Cardiac septum (tissue), 1 donor: Measurements from ENCODE around the gene SEPHS1. TPM values are rescaled to one million over a fixed set of nuclear protein-coding genes. Genes with fewer than 3 reads are reported as not detected.
"Not testable (repeated sequence)": the region's sequence is repeated elsewhere in the genome, so short reads cannot be mapped to it uniquely, and the experiment has no call there.

ENCODE experiments used
- DNase-seq: peaks from one replicate; pipeline ENCODE4 v3.0.0-alpha.2; 2020; ENCODE audit warnings: low spot score
- intact Hi-C: fragments of 100-400 bp; cut with DNase I; formaldehyde crosslinking; loops from one replicate; pipeline ENCODE4 v1.14.0; 2022
- total RNA-seq: library from RNA; stranded (reverse); fragmentation: NEBNext Ultra II Directional; extraction: Animal tissue kit (Norgen Biotek cat#: 25700); gene quantifications from one replicate; pipeline ENCODE4 v1.2.1, GENCODE V29; 2021
- donor health status: DM: no; HTN: no; CAD: no.

The SEPHS1 gene
- total RNA-seq, 1 donor from 2014 or later: 30.4 TPM

- intact Hi-C loops: no loop called here
Observed at GRCh38 chr10:13334556-13334955, 13.5 kb downstream of the SEPHS1 start.

GRCh38 chr10:13331646-13332045, 16.4 kb downstream of the SEPHS1 start:
- intact Hi-C loops: no loop called here
- no peak for DNase-seq

More at GRCh38 chr10:13334556-13334955, 13.5 kb downstream of the SEPHS1 start:
- no peak for DNase-seq

- DNase-seq, intact Hi-C loops: not testable (repeated sequence)
Observed at GRCh38 chr10:13330980-13331379, 17.1 kb downstream of the SEPHS1 start.

- DNase-seq: no peak
- intact Hi-C loops: no loop called here
Observed at GRCh38 chr10:13329565-13329964, 18.5 kb downstream of the SEPHS1 start.

GRCh38 chr10:13328613-13329012, 19.5 kb downstream of the SEPHS1 start:
- DNase-seq: no peak
- intact Hi-C loops: no loop called here

- no peak for DNase-seq
- intact Hi-C loops: no loop called here
Observed at GRCh38 chr10:13328126-13328525, 20.0 kb downstream of the SEPHS1 start.

- DNase-seq: no peak
- intact Hi-C loops: no loop called here
Observed at GRCh38 chr10:13327534-13327933, 20.6 kb downstream of the SEPHS1 start.

- intact Hi-C loops: no loop called here
- no peak for DNase-seq
Observed at GRCh38 chr10:13322615-13323148, 25.4 kb downstream of the SEPHS1 start.

GRCh38 chr10:13321576-13321975, 26.5 kb downstream of the SEPHS1 start:
- intact Hi-C loops: no loop called here
- no peak for DNase-seq

- DNase-seq: no peak
- intact Hi-C loops: no loop called here
Observed at GRCh38 chr10:13319166-13319565, 28.9 kb downstream of the SEPHS1 start.

GRCh38 chr10:13317474-13317873, 30.6 kb downstream of the SEPHS1 start:
- intact Hi-C loops: no loop called here
- DNase-seq: no peak

- intact Hi-C loops: no loop called here
- DNase-seq: no peak
Observed at GRCh38 chr10:13316635-13317311, 31.3 kb downstream of the SEPHS1 start.

- intact Hi-C loops: no loop called here
Observed at GRCh38 chr10:13315361-13315760, 32.7 kb downstream of the SEPHS1 start.

GRCh38 chr10:13311177-13311575, 36.9 kb downstream of the SEPHS1 start:
- no peak for DNase-seq
- intact Hi-C loops: no loop called here

More at GRCh38 chr10:13315361-13315760, 32.7 kb downstream of the SEPHS1 start:
- DNase-seq: no peak

- no peak for DNase-seq
- intact Hi-C loops: no loop called here
Observed at GRCh38 chr10:13310518-13311176, 37.4 kb downstream of the SEPHS1 start.

- intact Hi-C loops: no loop called here
- no peak for DNase-seq
Observed at GRCh38 chr10:13309792-13310191, 38.3 kb downstream of the SEPHS1 start.

- intact Hi-C loops: no loop called here
- no peak for DNase-seq
Observed at GRCh38 chr10:13308096-13308495, 40.0 kb downstream of the SEPHS1 start.

- no peak for DNase-seq
- intact Hi-C loops: no loop called here
Observed at GRCh38 chr10:13306103-13306502, 42.0 kb downstream of the SEPHS1 start.

- intact Hi-C loops: loop anchor here (5.0 kb wide), 1 partner anchor 141 kb away; the partner anchor contains the start of gene MCM10
- DNase-seq: no peak
Observed at GRCh38 chr10:13302821-13303555, 45.1 kb downstream of the SEPHS1 start.
